Left lung (tissue), 10 donors: ENCODE results near the gene NUMB. TPM values are rescaled to one million over a fixed set of nuclear protein-coding genes. Genes with fewer than 3 reads are reported as not detected.

Experiments used
- ATAC-seq: fragments of 200-7000 bp; cut with Tn5 transposase; one replicate; pipeline ENCODE4 v1.9.1; 2020; ENCODE audit warnings: moderate library complexity
- DNase-seq, 4 donors: peaks; one replicate each; pipeline ENCODE4 v3.0.0-alpha.2; 2013 to 2020
- H3K27ac ChIP-seq, 2 donors: fragments of 200-600 bp; sonication (generic) in 1 of 2; one replicate each; pipeline versions ENCODE4 v1.5.0 to v1.8.0; 2020 to 2021
- H3K27me3 ChIP-seq, 2 donors: fragments of 200-600 bp; sonication (generic) in 1 of 2; one replicate each; pipeline versions ENCODE4 v1.5.0 to v1.8.0; 2020 to 2021
- H3K36me3 ChIP-seq, 2 donors: fragments of 200-600 bp; sonication (generic) in 1 of 2; one replicate each; pipeline versions ENCODE4 v1.5.0 to v1.8.0; 2020 to 2021
- H3K4me1 ChIP-seq, 2 donors: fragments of 200-600 bp; one replicate each; pipeline ENCODE4 v1.8.0; 2021
- H3K4me3 ChIP-seq, 2 donors: fragments of 200-600 bp; sonication (generic) in 1 of 2; one replicate each; pipeline versions ENCODE4 v1.5.0 to v1.8.0; 2020 to 2021; ENCODE audit warnings: mild to moderate bottlenecking in 1 of 2
- H3K9me3 ChIP-seq, 2 donors: fragments of 200-600 bp; sonication (generic) in 1 of 2; one replicate each; pipeline versions ENCODE4 v1.5.0 to v1.8.0; 2020 to 2021
- intact Hi-C, 2 donors: fragments of 100-400 bp; cut with DNase I; formaldehyde crosslinking; loops; one replicate each; pipeline versions ENCODE4 v1.11.2 to v1.14.2; 2022
- polyA plus RNA-seq, 6 donors: library from polyadenylated mRNA; unstranded; fragments of 120-200 nt; gene quantifications; one replicate each; pipeline ENCODE4 v1.2.1, GENCODE V29; 2013; ENCODE audit not compliant: insufficient read length in 6 of 6
- total RNA-seq, 2 donors: library from RNA; stranded (reverse); fragmentation: NEBNext Ultra II Directional; extraction: Animal tissue kit (Norgen Biotek cat#: 25700); gene quantifications; one replicate each; pipeline ENCODE4 v1.2.1, GENCODE V29; 2021
- TF ChIP-seq, protein P1 (sequence below), 2 donors: fragments of 200-600 bp; sonication (generic) in 1 of 2; IDR thresholded peaks; one replicate each; pipeline versions ENCODE4 v1.5.0 to v1.8.0; 2021; ENCODE audit warnings: antibody characterized with exemption in 2 of 2
- donor health status: DM: no; HTN: yes; CAD: no.
- donor health status: DM: no; HTN: no; CAD: no.

NUMB gene
- total and polyA plus RNA-seq, 8 donors = 91.0 to 121 (median 105) TPM

DNA sequence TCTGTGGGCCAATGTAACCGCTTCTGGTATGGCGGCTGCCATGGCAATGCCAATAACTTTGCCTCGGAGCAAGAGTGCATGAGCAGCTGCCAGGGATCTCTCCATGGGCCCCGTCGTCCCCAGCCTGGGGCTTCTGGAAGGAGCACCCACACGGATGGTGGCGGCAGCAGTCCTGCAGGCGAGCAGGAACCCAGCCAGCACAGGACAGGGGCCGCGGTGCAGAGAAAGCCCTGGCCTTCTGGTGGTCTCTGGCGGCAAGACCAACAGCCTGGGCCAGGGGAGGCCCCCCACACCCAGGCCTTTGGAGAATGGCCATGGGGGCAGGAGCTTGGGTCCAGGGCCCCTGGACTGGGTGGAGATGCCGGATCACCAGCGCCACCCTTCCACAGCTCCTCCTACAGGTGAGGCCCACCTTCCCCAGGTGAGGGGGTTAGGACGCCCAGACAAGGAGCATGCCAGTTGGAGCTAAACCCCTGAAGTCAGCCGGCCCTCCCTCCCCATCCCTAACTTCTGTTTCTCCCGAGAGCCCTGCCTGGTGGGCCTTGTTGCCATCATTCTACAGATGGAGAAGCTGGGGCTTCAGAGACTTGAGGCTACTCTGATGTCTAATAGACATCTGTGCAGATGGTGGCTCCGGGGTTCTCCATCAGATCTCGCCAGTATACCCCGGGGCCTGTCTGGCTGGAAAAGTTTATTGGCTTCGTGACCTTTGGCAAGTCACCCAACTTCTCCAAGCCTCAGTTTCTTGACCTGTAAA, 195.7 kb downstream of the NUMB start:
- Histone ChIP-seq H3K27me3 (no peaks in the 10 kb centered on the region), H3K36me3 (no peaks in the 10 kb centered on the region), H3K9me3 (no peaks in the 10 kb centered on the region), H3K27ac (no peak overlapping the region), H3K4me1 (no peaks in the 10 kb centered on the region), H3K4me3 (no peak overlapping the region)
- intact Hi-C loops = no loop called here
- TF ChIP-seq, protein P1, sequence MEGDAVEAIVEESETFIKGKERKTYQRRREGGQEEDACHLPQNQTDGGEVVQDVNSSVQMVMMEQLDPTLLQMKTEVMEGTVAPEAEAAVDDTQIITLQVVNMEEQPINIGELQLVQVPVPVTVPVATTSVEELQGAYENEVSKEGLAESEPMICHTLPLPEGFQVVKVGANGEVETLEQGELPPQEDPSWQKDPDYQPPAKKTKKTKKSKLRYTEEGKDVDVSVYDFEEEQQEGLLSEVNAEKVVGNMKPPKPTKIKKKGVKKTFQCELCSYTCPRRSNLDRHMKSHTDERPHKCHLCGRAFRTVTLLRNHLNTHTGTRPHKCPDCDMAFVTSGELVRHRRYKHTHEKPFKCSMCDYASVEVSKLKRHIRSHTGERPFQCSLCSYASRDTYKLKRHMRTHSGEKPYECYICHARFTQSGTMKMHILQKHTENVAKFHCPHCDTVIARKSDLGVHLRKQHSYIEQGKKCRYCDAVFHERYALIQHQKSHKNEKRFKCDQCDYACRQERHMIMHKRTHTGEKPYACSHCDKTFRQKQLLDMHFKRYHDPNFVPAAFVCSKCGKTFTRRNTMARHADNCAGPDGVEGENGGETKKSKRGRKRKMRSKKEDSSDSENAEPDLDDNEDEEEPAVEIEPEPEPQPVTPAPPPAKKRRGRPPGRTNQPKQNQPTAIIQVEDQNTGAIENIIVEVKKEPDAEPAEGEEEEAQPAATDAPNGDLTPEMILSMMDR (IDR thresholded peaks at IDR 0.05) = no peak
- ATAC-seq (no peak), DNase-seq (no peak)

DNA sequence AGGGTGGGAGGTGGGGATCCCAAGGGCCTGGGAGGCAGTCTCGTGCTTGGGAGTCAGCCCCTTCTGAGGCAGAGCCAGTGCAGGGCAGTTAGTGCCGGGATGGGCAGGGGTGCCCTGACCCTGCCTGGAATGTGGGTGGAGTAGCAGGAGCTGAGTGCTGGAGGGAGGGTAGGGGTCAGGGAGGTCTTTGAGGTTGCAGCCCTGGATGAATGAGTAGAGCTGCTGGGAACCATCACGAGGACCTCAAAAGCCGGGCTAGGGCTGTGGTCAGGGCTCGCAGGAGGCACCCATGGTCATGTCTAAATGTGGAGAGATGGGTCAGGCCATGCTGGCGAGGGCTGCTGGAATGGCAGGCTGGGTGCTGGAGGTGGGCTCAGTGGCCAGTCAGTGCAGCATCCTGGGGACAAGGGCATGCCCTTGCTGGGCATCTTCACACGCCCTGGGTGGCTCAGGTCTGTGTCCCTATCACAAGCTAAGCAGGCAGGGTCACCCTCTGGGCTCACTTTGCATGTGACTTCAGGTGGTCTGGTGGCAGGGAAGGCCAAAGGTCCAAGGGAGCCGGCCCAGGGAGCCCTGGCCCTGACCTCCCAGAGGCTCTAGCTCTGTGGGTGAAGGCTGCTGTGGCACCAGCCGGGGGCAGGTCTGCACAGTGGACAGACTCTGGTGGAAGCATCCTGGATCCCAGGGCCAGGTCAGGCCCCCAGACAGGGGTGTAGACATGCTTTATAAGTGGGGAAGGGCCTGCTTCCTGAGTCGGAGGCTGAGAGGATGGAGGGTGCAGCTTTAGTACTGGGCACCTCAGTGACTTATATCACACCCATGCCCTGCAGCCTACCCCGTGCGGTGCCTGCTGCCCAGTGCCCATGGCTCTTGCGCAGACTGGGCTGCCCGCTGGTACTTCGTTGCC, 196.6 kb downstream of the NUMB start:
- no peaks in the 10 kb centered on the region for H3K4me1 ChIP-seq
- no peaks in the 10 kb centered on the region for H3K27me3 ChIP-seq
- DNase-seq (no peak), ATAC-seq (no peak)
- H3K4me3 ChIP-seq = no peak overlapping the region
- H3K27ac ChIP-seq = no peak overlapping the region
- no peaks in the 10 kb centered on the region for H3K36me3 ChIP-seq
- intact Hi-C loops = no loop called here
- no peaks in the 10 kb centered on the region for H3K9me3 ChIP-seq
- TF ChIP-seq, protein P1 (IDR thresholded peaks at IDR 0.05) = no peak

DNA sequence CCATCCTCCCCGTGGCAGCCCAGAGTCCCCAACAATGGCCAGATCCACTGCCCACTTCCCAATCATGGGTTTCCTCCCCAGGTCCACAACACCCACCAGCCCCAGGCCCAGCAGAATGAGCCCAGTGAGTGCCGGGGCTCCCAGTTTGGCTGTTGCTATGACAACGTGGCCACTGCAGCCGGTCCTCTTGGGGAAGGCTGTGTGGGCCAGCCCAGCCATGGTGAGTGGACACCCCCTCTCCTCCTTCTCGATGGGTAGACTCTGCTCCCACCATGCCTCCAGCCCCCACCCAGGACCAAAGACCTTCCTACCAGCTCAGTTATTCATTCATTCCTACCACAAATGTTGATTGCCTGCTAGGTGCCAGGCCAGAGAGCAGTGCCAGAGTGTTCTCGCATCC, 197.3 kb downstream of the NUMB start:
- TF ChIP-seq, protein P1 (IDR thresholded peaks at IDR 0.05) = no peak
- ATAC-seq = no peak
- H3K4me1 ChIP-seq = no peaks in the 10 kb centered on the region
- H3K36me3 ChIP-seq = no peaks in the 10 kb centered on the region
- no peaks in the 10 kb centered on the region for H3K27me3 ChIP-seq
- H3K9me3 ChIP-seq = no peaks in the 10 kb centered on the region
- no peak overlapping the region for H3K4me3 ChIP-seq
- intact Hi-C loops = no loop called here
- no peak overlapping the region for H3K27ac ChIP-seq
- DNase-seq = no peak

DNA sequence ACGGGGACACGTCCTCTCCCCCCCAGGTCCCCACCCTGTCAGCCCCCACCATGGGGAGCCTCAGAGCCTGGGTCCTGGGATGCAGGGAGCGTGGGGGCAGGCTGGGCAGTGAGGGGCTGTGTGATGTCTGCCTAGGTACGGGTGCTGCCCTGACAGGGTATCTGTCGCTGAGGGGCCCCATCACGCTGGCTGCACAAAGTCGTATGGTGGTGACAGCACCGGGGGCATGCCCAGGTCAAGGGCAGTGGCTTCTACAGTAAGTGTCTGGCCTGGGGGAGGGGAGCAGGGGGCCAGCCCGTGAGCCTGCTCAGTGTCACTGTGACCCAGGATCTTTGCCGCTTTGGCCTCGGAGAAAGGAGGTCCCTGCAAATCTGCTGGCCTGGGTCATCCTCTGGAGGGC, 197.8 kb downstream of the NUMB start:
- no peak for DNase-seq
- no peak for ATAC-seq
- Histone ChIP-seq H3K9me3 (no peaks in the 10 kb centered on the region), H3K36me3 (no peaks in the 10 kb centered on the region), H3K27ac (no peak overlapping the region), H3K27me3 (no peaks in the 10 kb centered on the region), H3K4me1 (no peaks in the 10 kb centered on the region), H3K4me3 (no peak overlapping the region)
- intact Hi-C loops = no loop called here
- TF ChIP-seq, protein P1 (IDR thresholded peaks at IDR 0.05) = no peak

DNA sequence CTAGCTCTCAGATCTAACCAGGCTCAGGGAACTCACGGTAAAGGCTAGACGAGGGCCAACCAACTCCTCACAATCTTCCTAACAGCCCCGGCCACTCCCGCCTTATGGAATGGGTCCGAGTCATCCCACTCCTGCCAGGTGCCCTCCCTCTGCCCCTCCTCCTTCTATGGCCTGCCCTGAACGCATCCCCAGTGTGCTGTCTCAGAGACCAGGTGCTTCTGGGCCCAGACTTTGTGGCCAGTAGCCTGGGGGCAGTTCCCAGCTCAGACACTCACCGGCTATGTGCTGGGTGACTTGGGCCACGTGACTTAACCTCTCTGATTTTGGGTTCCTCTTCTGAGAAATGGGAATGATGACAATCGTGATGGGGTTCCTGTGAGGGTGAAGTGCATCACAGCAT, 198.5 kb downstream of the NUMB start:
- no peak overlapping the region for H3K4me3 ChIP-seq
- intact Hi-C loops = no loop called here
- TF ChIP-seq, protein P1 (IDR thresholded peaks at IDR 0.05) = no peak
- ATAC-seq (no peak), DNase-seq (no peak)
- no peaks in the 10 kb centered on the region for H3K9me3 ChIP-seq
- H3K27ac ChIP-seq = no peak overlapping the region
- H3K36me3 ChIP-seq = no peaks in the 10 kb centered on the region
- H3K4me1 ChIP-seq = no peaks in the 10 kb centered on the region
- no peaks in the 10 kb centered on the region for H3K27me3 ChIP-seq
